Stomach (tissue), 9 donors: ENCODE measurements around the gene KIAA2012. TPM values are rescaled to one million over a fixed set of nuclear protein-coding genes. Genes with fewer than 3 reads are reported as not detected.

Source experiments
- DNase-seq, 2 donors: peaks; one replicate each; pipeline versions ENCODE4 v3.0.0 to v3.0.0-alpha.2; 2013 to 2019
- H3K27ac ChIP-seq, 5 donors: fragments of 200-600 bp in 4 of 5; sonication (generic) in 4 of 5; one replicate each; pipeline ENCODE4 v1.5.1; 2013 to 2019; ENCODE audit warnings: mild to moderate bottlenecking in 1 of 5, moderate library complexity in 1 of 5
- H3K27me3 ChIP-seq, 3 donors: fragments of 200-600 bp; sonication (generic); one replicate each; pipeline ENCODE4 v1.5.1; 2017 to 2019; ENCODE audit warnings: mixed run types in 1 of 3
- H3K36me3 ChIP-seq, 4 donors: fragments of 200-600 bp; sonication (generic); 1 replicate in 3 of 4; 2 replicates in 1 of 4; pipeline ENCODE4 v1.5.1; 2016 to 2019
- H3K4me1 ChIP-seq, 4 donors: fragments of 200-600 bp; sonication (generic); one replicate each; pipeline ENCODE4 v1.5.1; 2016 to 2019
- H3K4me3 ChIP-seq, 4 donors: fragments of 200-600 bp; sonication (generic) in 3 of 4; one replicate each; pipeline ENCODE4 v1.5.1; 2016 to 2019; ENCODE audit warnings: mild to moderate bottlenecking in 1 of 4
- H3K9me3 ChIP-seq, 4 donors: fragments of 200-600 bp; sonication (generic); one replicate each; pipeline ENCODE4 v1.5.1; 2016 to 2019
- EP300 ChIP-seq: sonication (generic); formaldehyde crosslinking; IDR thresholded peaks from one replicate; pipeline ENCODE4 v1.6.1; 2017; ENCODE audit warnings: antibody characterized with exemption
- POLR2A ChIP-seq, 4 donors: fragments of 450-650 bp; IDR thresholded peaks; one replicate each; pipeline ENCODE4 v1.6.1; 2016; ENCODE audit warnings: antibody characterized with exemption in 4 of 4, control low read depth in 2 of 4, mild to moderate bottlenecking in 1 of 4, moderate library complexity in 1 of 4
- POLR2AphosphoS5 ChIP-seq, 3 donors: sonication (generic); formaldehyde crosslinking; IDR thresholded peaks; one replicate each; pipeline ENCODE4 v1.6.1; 2016; ENCODE audit warnings: antibody characterized with exemption in 3 of 3
- WGBS, 5 donors: extraction: QIAGEN DNeasy Blood & Tissue Kit in 3 of 5; methylation state at CpG; one replicate each; pipeline versions ENCODE4 v1.1.5 to v1.1.7; 2013 to 2018; 5-methylcytosine and 5-hydroxymethylcytosine counted together
- intact Hi-C: fragments of 100-400 bp; cut with DNase I; formaldehyde crosslinking; loops from one replicate; pipeline ENCODE4 v1.15.1; 2023; ENCODE audit warnings: low total_unique reads
- polyA plus RNA-seq, 3 donors: library from polyadenylated mRNA; stranded (reverse); fragments of 200-250 nt; gene quantifications; one replicate each; pipeline ENCODE4 v1.2.3, GENCODE V29; 2013
- total RNA-seq, 5 donors: library from RNA; depleted of rRNA; stranded (reverse); fragments of >200 nt; gene quantifications; one replicate each; pipeline versions ENCODE4 v1.1.0 to v1.2.3, GENCODE V29; 2014 to 2016
- TF ChIP-seq, protein P1 (sequence below), 7 experiments: fragments of 450-650 bp in 4 of 7; fragments of 200-600 bp in 3 of 7; sonication (generic) in 3 of 7; IDR thresholded peaks; one replicate each; pipeline ENCODE4 v1.5.1; 2016 to 2019; ENCODE audit warnings: antibody characterized with exemption in 7 of 7, control low read depth in 2 of 7, mild to moderate bottlenecking in 1 of 7
- donor health status: healthy with polysubstance abuse.
- donor health status: Bipolar disorder and iron deficiency.
- donor health status: healthy.

The KIAA2012 gene
- total and polyA plus RNA-seq, 8 donors, result 0.03 to 0.18 TPM; not detected in 6

DNA sequence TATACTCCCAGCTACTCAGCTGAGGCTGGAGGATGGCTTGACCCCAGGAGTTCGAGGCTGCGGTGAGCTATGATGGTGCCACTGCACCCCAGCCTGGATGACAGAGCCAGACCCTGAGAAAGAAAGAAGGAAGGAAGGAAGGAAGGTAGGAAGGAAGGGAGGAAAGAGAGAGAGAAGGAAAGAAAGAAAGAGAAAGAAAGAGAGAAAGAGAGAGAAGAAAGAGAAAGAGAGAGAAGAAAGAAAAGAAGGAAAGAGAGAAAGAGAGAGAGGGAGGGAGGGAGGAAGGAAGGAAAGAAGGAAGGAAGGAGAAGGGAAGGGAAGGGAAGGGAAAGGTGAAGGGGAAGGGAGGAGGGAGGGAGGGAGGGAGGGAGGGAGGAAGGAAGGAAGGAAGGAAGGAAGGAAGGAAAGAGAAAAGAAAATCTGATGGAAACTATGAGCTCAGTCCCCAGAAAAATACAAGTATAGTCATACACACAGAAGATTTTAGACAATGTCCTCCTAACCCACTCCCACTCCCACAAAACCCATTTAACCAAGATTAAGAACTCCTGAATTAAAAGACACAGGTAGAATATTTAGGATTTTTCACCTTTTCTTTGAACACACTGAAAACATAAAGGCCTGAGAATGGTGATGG lies 23.8 kb upstream of the KIAA2012 start:
- no peaks in the 10 kb centered on the region for H3K4me1 ChIP-seq
- H3K9me3 ChIP-seq, result no peaks in the 10 kb centered on the region
- TF ChIP-seq POLR2AphosphoS5 (IDR thresholded peaks at IDR 0.05), result no peak
- no peak for TF ChIP-seq EP300
- TF ChIP-seq, protein P1, sequence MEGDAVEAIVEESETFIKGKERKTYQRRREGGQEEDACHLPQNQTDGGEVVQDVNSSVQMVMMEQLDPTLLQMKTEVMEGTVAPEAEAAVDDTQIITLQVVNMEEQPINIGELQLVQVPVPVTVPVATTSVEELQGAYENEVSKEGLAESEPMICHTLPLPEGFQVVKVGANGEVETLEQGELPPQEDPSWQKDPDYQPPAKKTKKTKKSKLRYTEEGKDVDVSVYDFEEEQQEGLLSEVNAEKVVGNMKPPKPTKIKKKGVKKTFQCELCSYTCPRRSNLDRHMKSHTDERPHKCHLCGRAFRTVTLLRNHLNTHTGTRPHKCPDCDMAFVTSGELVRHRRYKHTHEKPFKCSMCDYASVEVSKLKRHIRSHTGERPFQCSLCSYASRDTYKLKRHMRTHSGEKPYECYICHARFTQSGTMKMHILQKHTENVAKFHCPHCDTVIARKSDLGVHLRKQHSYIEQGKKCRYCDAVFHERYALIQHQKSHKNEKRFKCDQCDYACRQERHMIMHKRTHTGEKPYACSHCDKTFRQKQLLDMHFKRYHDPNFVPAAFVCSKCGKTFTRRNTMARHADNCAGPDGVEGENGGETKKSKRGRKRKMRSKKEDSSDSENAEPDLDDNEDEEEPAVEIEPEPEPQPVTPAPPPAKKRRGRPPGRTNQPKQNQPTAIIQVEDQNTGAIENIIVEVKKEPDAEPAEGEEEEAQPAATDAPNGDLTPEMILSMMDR (IDR thresholded peaks at IDR 0.05), result no peak
- DNase-seq, result no peak
- intact Hi-C loops, result no loop called here
- no peaks in the 10 kb centered on the region for H3K36me3 ChIP-seq
- H3K27me3 ChIP-seq, result peaks cover 0 to 4% (median 0%) of the 10 kb centered on the region in 3 donors
- H3K27ac ChIP-seq, result no peak overlapping the region
- no peak overlapping the region for H3K4me3 ChIP-seq
- 88 to 98% (median 95%) methylated on average over 2 of the region's 2 CpGs for WGBS, 5 donors

- 94 to 100% (median 97%) methylated on average over 1 of the region's 1 CpG for WGBS, 5 donors
- intact Hi-C loops, result no loop called here
Measured at GRCh38 chr2:202049840-202050239, 23.2 kb upstream of the KIAA2012 start.

DNA sequence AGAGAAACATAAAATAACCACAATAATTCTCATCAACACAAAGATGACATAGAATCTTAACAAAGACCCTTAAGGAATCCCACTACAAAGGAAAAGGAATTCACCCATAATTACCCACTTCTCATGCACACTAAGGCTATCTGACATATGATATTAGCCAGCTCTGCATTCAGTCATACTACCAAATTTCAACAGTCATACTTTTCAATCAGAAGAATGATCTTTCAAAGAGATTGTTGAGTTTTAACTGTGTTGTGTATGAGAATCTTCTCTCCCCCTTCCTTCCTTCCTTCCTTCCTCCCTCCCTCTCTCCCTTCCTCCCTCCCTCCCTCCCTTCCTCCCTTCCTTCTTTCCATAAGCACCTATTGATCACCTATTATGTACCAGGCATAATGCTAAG lies 22.4 kb upstream of the KIAA2012 start:
- intact Hi-C loops, result no loop called here

More at GRCh38 chr2:202049840-202050239, 23.2 kb upstream of the KIAA2012 start:
- Histone ChIP-seq H3K27me3 (peaks cover 0 to 5% (median 4%) of the 10 kb centered on the region in 3 donors), H3K9me3 (no peaks in the 10 kb centered on the region), H3K4me1 (no peaks in the 10 kb centered on the region), H3K27ac (no peak overlapping the region), H3K36me3 (no peaks in the 10 kb centered on the region), H3K4me3 (no peak overlapping the region)
- DNase-seq, result no peak
- no peak for TF ChIP-seq POLR2A (IDR thresholded peaks at IDR 0.05)
- TF ChIP-seq, protein P1 (IDR thresholded peaks at IDR 0.05), result no peak
- no peak for TF ChIP-seq EP300
- TF ChIP-seq POLR2AphosphoS5 (IDR thresholded peaks at IDR 0.05), result no peak

GRCh38 chr2:202051499-202052161 lies 21.4 kb upstream of the KIAA2012 start:
- no peaks in the 10 kb centered on the region for H3K4me1 ChIP-seq
- H3K4me3 ChIP-seq, result no peak overlapping the region
- TF ChIP-seq, protein P1 (IDR thresholded peaks at IDR 0.05), result no peak
- TF ChIP-seq POLR2AphosphoS5 (IDR thresholded peaks at IDR 0.05), result no peak
- no peak for TF ChIP-seq EP300
- no peak for TF ChIP-seq POLR2A (IDR thresholded peaks at IDR 0.05)
- no peaks in the 10 kb centered on the region for H3K36me3 ChIP-seq
- H3K9me3 ChIP-seq, result no peaks in the 10 kb centered on the region
- WGBS, 5 donors, result 59 to 79% (median 66%) methylated on average over 8 of the region's 8 CpGs
- peaks cover 0 to 18% (median 4%) of the 10 kb centered on the region in 3 donors for H3K27me3 ChIP-seq
- intact Hi-C loops, result no loop called here
- DNase-seq, result no peak
- no peak overlapping the region for H3K27ac ChIP-seq

More for the DNA sequence above, 22.4 kb upstream of the KIAA2012 start:
- DNase-seq, result no peak
- peaks cover 0 to 12% (median 4%) of the 10 kb centered on the region in 3 donors for H3K27me3 ChIP-seq
- no peaks in the 10 kb centered on the region for H3K4me1 ChIP-seq
- TF ChIP-seq, protein P1 (IDR thresholded peaks at IDR 0.05), result no peak
- TF ChIP-seq POLR2A (IDR thresholded peaks at IDR 0.05), result no peak
- TF ChIP-seq EP300, result no peak
- no peak for TF ChIP-seq POLR2AphosphoS5 (IDR thresholded peaks at IDR 0.05)
- H3K9me3 ChIP-seq, result no peaks in the 10 kb centered on the region
- no peaks in the 10 kb centered on the region for H3K36me3 ChIP-seq
- no peak overlapping the region for H3K27ac ChIP-seq
- H3K4me3 ChIP-seq, result no peak overlapping the region
